ENCODE measurements around the gene C2CD3. TPM values are rescaled to one million over a fixed set of nuclear protein-coding genes. Genes with fewer than 3 reads are reported as not detected.

Gene C2CD3
- total and polyA plus RNA-seq, 9 of the 15 experiments (the other 6 are each of a cell fraction or from before 2014, with no cell fraction given) = 4.4 to 20.2 (median 15.4) TPM

- no peaks in the 10 kb centered on the region for H3K9me1 ChIP-seq (ENCODE audit: control insufficient read depth, insufficient read depth, low read length)
- no peaks in the 10 kb centered on the region for H4K20me1 ChIP-seq (replicated peaks; ENCODE audit: control insufficient read depth, insufficient read depth, low read length)
- CTCF ChIA-PET (ENCODE audit: low intra/inter-chr PET ratio) = no interaction called here
- H3K4me3 ChIP-seq = no peak overlapping the region
- in situ Hi-C loops (cut with MboI) (no loop called here), intact Hi-C loops (cut with micrococcal nuclease) (no loop called here)
- DNase-seq (ENCODE audit: extremely low read depth in 1 of 4, low spot score in 3 of 4) (no peak), FAIRE-seq (no peak), ATAC-seq (no peak)
- no peak overlapping the region for H3K4me2 ChIP-seq (ENCODE audit: insufficient read depth, low read length)
- H3K9me3 ChIP-seq (replicated peaks; ENCODE audit: control insufficient read depth, insufficient read depth, low read depth, low read length) = no peaks in the 10 kb centered on the region
- 78% methylated on average over 7 of the region's 7 CpGs for WGBS (ENCODE audit: insufficient coverage, low coverage, missing lambda C conversion rate)
- no peaks in the 10 kb centered on the region for H3K27me3 ChIP-seq (ENCODE audit: control insufficient read depth in 2 of 2, insufficient read depth in 2 of 2, low read length in 2 of 2)
- H3K9ac ChIP-seq (ENCODE audit: insufficient read depth in 1 of 2, low read depth in 2 of 2, low read length in 2 of 2) = no peak overlapping the region
- H3K4me1 ChIP-seq (replicated peaks in 1 of 2; ENCODE audit: control insufficient read depth in 2 of 2, insufficient read depth in 2 of 2, low read length in 2 of 2) = peaks cover 0 to 9% of the 10 kb centered on the region in 2 experiments; a peak in 3 of 5 replicates
- POLR2A ChIA-PET = interaction anchor here (0.6 kb wide), 3 partner anchors 29 to 244 kb away, joined by 3 read pairs; no protein-coding TSS in a partner anchor
- TF ChIP-seq ZNF274 (IDR thresholded peaks at IDR 0.05; ENCODE audit: borderline replicate concordance, low read depth, low read length) (no peak), ZNF121 (CRISPR knock-in tag; conservative IDR thresholded peaks at IDR 0.05) (0 out of 2 replicates have a peak, but pooled peaks have one; percentile 4)
- H3K79me2 ChIP-seq (ENCODE audit: control insufficient read depth, insufficient read depth, low read length) = no peaks in the 10 kb centered on the region
- no peak overlapping the region for H3K27ac ChIP-seq (ENCODE audit: extremely low read depth, low read depth, low read length)
- no TSS peak for BruUV-seq (replicated peaks)
- no peaks in the 10 kb centered on the region for H3K36me3 ChIP-seq (ENCODE audit: control insufficient read depth, insufficient read depth, low read length)
- H2AFZ ChIP-seq (ENCODE audit: low read depth, low read length) = no peak overlapping the region
These were observed 145.2 kb downstream of the C2CD3 start for GRCh38 chr11:74025467-74026166.

GRCh38 chr11:74024261-74025029, 146.4 kb downstream of the C2CD3 start:
- Histone ChIP-seq H3K79me2 (ENCODE audit: control insufficient read depth, insufficient read depth, low read length) (no peaks in the 10 kb centered on the region), H2AFZ (ENCODE audit: low read depth, low read length) (no peak overlapping the region), H3K9ac (ENCODE audit: insufficient read depth in 1 of 2, low read depth in 2 of 2, low read length in 2 of 2) (no peak overlapping the region), H3K4me1 (replicated peaks in 1 of 2; ENCODE audit: control insufficient read depth in 2 of 2, insufficient read depth in 2 of 2, low read length in 2 of 2) (peaks cover 0 to 9% of the 10 kb centered on the region in 2 experiments; a peak in 3 of 5 replicates), H3K9me3 (replicated peaks; ENCODE audit: control insufficient read depth, insufficient read depth, low read depth, low read length) (no peaks in the 10 kb centered on the region), H3K4me2 (ENCODE audit: insufficient read depth, low read length) (no peak overlapping the region), H3K9me1 (ENCODE audit: control insufficient read depth, insufficient read depth, low read length) (no peaks in the 10 kb centered on the region), H4K20me1 (replicated peaks; ENCODE audit: control insufficient read depth, insufficient read depth, low read length) (no peaks in the 10 kb centered on the region), H3K27ac (ENCODE audit: extremely low read depth, low read depth, low read length) (no peak overlapping the region), H3K36me3 (ENCODE audit: control insufficient read depth, insufficient read depth, low read length) (no peaks in the 10 kb centered on the region), H3K4me3 (no peak overlapping the region), H3K27me3 (ENCODE audit: control insufficient read depth in 2 of 2, insufficient read depth in 2 of 2, low read length in 2 of 2) (no peaks in the 10 kb centered on the region)
- WGBS (ENCODE audit: insufficient coverage, low coverage, missing lambda C conversion rate) = 22% methylated on average over 2 of the region's 2 CpGs
- peak in 3 of 4 experiments; percentile 45 to 85 (median 66) for DNase-seq (ENCODE audit: extremely low read depth in 1 of 4, low spot score in 3 of 4)
- intact Hi-C loops (cut with micrococcal nuclease) (no loop called here), in situ Hi-C loops (cut with MboI) (no loop called here)
- no TSS peak for BruUV-seq (replicated peaks)
- POLR2A ChIA-PET = no interaction called here
- CTCF ChIA-PET (ENCODE audit: low intra/inter-chr PET ratio) = no interaction called here
- ATAC-seq = peak; percentile 82
- FAIRE-seq = peak; percentile 76
- TF ChIP-seq PRMT5 (CRISPR knock-in tag; IDR thresholded peaks at IDR 0.05) (no peak), ARID1B (IDR thresholded peaks at IDR 0.05) (peak; percentile 43; the same call in 1 of the 2 replicates), ZNF766 (CRISPR knock-in tag; conservative IDR thresholded peaks at IDR 0.05) (0 out of 2 replicates have a peak, but pooled peaks have one; percentile 25), PBX2 (CRISPR knock-in tag; IDR thresholded peaks at IDR 0.05; ENCODE audit: low read depth) (no peak), PBX2 (tag; conservative IDR thresholded peaks at IDR 0.05; ENCODE audit: low read depth) (no peak), MEIS2 (IDR thresholded peaks at IDR 0.05; ENCODE audit: partially characterized antibody) (peak; percentile 19), FOSL1 (tag; conservative IDR thresholded peaks at IDR 0.05) (peak; percentile 70), ZNF764 (CRISPR knock-in tag; IDR thresholded peaks at IDR 0.05; ENCODE audit: low read depth) (no peak), ZNF589 (CRISPR knock-in tag; IDR thresholded peaks at IDR 0.05; ENCODE audit: low read depth) (peak; percentile 75), KDM1A (IDR thresholded peaks at IDR 0.05) (peak in 1 of 2 experiments; percentile 28; a peak in 1 of 4 replicates)
